Kidney capillary endothelial cell (primary cell): Measurements from ENCODE around the gene PURB.
"Not testable (repeated sequence)": the region's sequence is repeated elsewhere in the genome, so short reads cannot be mapped to it uniquely, and the experiment has no call there.

Experiments
- DNase-seq: peaks from one replicate; pipeline ENCODE4 v3.0.0-alpha.2; 2018; ENCODE audit warnings: low spot score

Gene PURB

DNA sequence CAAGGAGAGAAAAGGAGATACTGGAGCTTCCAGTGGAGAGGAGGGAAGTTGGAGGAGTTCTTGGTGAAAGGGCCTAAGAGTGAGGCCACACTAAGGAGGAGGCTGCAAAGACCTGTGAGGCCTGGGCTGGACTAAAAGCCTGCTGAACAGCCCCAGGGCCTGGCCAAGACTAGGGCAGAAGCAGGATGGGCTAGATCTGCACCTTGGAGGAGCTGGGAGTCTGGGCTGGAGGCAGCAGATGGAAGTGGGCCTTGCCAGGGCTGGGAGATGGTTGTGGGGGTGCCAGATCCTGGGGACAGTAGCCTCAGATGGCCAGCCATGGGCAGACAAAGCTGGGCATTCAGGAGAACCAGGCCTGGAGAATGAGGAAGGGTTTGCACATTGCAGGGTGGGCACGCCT is 6.5 kb upstream of the PURB start:
- no peak for DNase-seq

DNA sequence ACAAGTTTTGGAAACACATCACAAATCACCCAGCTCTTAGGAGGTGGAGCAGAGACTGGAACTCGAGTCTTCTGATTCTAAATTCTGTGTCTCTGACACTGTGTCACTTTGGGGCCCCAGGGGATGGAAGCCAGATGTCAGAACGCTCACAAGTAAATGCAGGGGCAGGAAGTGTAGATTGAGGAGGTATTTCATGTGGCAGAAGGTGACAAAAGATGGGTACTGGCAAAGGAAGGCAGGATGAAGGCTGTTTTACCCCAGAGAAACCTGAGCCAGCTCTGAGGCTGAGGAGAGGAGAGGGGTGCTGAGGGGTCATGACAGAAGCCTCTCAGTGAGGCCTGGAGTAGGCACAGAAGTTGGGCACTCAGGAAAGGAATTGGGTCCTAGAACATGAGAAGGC is 6.0 kb upstream of the PURB start:
- no peak for DNase-seq

DNA sequence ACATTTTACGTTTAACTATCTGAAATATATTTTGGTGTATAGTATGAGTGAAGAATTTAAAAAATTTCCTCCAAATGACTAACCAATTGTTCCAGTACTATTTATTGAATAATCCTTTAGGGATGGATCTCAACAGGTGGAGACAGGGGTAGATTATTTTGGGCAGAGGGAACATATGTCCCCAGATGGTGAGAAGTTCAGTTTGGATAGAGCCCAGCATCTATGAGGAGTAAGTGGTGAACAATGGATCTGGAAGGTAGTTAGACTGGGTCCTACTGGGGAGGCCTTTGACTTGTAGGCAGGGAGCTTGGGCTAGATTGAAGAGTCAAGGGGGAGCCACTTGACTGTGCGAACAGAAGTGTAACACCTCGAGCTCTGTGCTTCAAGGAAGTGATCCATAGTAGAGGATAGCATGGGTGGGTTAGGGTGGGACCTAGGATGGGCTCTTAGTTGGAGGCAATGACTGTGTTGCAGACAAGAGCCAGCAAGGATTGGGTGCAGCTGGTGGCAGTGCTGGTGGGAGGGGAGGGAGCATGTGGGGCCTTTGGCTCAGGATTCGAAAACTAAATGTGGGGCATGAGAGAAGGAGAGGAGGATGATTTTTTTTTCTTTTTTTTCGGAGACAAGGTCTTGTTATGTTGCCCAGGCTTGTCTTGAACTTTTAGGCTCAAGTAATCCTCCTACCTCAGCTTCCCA is 3.9 kb upstream of the PURB start:
- DNase-seq, result no peak

DNA sequence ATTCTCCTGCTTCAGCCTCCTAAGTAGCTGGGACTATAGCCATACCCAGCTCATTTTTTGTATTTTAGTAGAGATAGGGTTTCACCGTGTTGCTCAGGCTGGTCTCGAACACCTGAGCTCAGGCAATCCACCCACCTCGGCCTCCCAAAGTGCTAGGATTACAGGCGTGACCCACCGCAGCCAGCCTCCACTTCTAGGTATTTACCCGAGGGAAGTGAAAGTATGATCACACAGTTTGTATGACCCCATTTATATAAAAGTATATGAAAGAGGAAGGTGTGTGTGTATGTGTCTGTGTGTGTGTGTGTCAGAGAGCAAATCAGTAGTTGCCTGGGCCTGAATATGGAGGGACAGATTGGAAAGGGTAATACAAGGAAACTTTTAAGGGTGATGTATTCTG is 2.0 kb upstream of the PURB start:
- DNase-seq, result no peak

DNA sequence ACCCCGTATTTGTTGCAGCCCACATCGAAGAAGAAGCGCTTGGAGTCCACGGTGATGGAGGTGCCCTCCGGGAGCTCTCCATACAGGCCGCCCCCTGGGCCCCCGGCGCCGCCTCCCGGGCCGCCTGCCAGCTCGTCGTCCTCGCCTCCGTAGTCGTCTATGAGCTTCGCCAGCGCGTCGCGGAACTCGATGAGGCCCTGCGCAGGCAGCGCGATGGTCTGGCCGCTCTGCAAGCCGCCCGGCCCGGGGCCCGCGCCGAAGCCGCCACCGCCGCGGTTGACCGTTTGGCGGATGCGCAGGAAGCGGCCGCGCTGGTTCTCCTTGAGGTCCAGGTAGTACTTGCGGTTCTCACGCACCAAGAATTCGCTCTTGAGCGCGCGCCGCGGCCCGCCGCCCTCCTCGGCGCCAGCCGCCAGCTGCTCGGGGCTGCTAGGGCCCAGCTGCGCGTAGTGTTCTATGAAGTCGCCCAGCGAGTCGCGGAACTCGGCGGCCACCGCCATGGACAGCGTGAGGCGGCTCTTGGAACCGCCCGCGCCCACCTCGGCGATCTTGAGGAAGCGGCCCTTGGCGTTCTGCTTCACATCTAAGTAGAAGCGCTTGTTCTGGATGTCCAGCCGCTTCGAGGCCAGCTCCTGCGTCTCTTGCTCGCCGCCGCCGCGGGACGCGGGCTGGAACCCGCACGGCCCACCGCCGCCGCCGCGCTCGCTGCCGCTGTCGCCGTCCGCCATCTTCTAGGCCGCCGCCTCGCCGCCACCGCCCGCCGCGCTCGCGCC is 523 bp downstream of the PURB start:
- peak; percentile 36 for DNase-seq

DNA sequence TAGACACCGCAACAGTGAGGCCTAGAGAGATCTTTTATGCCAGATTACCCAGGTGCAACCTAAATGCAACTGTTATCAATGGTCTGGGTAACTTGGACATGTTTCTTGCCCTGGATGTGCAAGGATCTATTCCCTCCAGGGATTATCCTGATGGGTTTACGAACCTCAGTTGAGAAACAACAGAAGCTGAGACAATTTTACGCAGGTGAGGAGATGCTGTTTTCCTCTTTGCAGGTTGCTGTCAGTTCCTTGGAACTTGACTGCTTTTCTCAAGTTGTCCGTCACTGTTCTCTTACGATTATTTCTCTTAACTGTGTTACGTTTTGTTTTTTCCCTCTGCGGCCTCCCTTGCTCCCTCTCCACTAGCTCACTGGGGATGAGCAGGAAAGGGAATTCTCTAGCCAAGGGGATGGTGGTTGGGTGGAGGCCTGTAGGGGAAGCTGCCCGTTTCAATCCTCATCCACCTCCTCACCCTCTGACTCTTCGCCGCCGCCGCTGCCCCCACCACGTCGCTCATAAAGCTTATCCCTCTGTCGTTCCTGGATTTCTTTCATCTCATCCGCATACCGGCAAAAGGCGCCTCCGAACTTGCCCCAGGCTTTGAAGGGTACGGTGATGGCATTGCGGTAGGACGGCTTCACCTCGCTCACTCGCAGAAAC is 1.2 kb downstream of the PURB start:
- DNase-seq, result no peak

DNA sequence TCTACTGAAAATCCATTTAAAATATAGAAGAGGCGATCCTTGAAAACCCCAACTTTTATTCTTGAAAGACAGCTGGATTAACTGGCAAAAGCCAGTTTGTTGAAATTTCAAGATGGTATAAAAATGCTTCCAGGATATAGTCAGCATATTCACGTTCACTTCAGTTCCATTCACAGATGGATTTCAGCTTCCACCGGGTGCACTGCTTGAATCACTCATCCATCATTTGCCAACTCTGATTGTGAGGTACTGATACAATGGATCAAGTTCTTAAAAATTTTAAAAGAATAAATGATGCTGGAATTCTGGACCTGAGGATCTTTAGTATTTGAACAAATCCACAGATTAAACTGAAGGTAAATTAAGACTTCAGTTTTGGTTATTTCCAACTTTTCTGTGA is 2.4 kb downstream of the PURB start:
- DNase-seq, result no peak

DNA sequence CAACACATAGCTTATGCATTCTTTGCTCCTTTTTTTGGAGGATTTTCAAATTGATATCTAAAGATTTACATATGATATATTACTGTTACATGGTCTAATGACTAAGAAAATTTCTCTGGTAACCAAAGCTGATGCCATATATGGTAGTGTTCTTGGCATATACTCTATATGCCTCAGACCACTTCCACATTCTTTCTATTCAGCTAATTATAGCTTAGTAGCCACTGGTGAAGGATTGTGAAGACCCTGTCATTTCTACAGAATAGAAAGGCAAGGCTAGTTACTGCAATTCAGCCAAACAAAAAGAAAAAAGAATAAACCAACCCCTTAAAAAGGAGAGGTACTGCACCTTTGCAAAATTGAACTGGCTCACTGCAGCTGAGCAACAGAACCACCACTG is 3.7 kb downstream of the PURB start:
- peak; percentile 30 for DNase-seq

DNA sequence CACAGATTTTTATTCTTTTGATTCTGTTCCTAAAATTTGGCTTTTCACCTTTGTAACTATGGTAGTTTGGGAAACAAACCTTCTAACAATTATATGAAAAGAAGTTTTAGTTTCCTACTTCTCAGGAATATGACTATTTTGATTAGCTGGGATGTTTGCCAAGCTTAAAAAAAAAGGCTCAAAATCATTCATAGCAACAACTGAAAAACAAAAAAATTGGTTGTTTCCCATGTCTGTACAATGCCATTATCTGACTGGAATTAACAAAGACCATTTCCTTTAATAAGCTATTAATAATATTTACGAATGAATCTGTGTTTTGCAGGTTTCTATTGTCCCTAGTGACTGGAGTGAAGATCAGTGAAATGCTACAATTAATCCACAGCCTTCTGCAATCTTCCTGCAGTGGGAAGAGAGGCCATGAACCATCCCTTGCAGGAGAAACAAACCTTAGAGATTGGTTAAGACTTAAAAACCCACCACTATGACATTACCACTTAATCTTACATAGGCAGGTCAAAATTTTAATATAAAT is 4.2 kb downstream of the PURB start:
- no peak for DNase-seq

DNA sequence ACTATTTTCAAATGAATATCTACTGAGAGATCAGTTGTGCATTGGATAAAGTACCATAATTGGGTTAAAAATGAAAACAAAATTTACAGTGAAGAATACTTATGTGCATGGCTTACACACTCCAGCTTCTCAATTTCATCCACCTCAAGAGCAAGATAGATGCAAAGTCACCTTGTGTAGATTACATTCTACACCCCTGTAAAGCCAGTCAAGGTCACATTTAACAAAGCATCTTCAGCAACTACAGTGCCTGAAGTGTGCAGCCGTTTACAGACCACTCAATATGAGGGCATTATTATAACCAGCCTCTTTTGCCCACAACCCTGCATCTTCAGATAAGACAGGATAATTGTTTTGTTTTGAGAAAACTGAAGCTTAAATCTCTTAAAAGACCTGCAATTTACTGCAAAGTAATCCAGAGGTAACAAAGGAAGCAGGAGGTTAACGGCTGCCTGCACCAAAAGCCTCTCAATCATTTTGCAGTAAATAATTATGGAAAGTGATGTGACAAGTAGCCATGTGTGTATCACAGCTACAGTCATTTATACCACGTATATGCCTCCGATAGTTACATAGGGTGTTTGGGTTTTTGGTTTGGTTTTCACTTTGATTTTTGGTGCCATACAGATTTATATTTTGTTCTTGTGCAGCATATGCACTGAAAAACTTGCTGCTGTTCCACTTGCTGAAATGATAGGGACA is 4.9 kb downstream of the PURB start:
- DNase-seq, result no peak

DNA sequence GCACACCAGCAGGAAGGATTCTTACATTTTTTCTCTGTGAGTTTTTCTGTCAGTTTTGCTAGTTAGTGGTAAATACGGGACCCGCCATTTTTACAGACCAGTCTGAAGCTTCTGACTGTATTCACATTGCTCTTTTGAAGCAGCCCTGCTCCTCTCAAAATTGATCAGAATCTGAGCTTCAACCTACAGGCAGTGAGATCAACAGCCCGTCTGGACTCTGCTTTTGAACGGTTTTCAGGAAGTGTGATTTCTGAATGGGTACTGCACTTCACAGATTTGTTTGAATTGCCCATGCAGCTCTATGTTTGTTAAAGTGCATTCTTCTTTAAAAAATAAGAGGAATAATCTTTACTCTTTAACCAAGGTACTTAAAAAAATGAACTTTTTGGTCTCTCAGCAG is 8.9 kb downstream of the PURB start:
- no peak for DNase-seq

DNA sequence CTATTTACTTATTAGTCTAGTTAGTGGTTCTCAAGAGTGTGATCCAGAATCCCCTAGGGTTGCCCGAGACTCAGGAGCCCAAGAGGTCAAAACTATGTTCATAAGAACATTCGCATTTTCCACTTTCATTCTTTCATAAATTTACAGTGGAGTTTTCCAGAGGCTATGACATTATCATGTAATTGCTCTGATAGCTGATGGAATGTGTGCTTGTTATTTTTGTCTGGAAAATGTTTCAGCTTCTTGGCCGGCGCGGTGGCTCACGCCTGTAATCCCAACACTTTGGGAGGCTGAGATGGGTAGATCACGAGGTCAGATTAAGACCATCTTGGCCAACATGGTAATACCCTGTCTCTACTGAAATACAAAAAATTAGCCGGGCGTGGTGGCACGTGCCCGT is 10.1 kb downstream of the PURB start:
- DNase-seq, result no peak

DNA sequence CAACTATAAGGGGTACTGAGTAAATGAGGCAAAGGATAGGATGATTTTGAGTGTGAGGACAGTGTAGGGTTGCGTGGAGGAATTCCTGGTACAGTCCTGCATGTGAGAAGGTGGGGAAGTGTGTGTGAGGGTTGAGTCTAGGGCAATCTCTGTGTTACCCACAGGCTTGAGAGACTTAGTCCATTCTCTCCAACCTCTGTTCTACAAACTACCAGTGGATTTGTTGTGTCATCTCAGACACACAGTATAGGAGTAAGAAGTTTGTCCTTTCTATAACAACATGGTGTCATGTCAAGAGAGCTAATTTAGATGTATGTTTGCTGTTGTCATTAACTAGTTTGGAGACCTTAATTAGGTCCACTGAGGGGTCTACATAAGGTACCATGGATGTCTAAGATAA is 12.5 kb downstream of the PURB start:
- no peak for DNase-seq

DNA sequence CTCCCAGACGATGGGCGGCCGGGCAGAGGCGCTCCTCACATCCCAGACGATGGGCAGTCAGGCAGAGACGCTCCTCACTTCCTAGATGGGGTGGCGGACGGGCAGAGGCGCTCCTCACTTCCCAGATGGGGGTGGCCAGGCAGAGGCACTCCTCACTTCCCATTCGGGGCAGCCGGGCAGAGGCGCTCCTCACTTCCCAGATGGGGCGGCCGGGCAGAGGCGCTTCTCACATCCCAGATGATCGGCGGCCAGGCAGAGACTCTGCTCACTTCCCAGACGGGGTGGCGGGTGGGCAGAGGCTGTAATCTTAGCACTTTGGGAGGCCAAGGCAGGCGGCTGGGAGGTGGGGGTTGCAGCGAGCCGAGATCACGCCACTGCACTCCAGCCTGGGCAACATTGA is 13.4 kb downstream of the PURB start:
- not testable (repeated sequence) for DNase-seq

DNA sequence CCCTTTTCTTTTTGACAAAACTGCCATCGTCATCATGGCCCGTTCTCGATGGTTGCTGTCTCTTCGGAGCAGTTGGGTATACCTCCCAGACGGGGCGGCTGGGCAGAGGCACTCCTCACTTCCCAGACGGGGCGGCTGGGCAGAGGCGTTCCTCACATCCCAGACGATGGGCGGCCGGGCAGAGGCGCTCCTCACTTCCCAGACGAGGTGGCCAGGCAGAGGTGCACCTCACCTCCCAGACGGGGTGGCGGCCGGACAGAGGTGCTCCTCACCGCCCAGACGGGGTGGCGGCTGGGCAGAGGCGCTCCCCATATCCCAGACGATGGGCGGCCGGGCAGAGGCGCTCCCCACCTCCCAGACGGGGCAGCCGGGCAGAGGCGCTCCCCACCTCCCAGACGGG is 14.6 kb downstream of the PURB start:
- not testable (repeated sequence) for DNase-seq

DNA sequence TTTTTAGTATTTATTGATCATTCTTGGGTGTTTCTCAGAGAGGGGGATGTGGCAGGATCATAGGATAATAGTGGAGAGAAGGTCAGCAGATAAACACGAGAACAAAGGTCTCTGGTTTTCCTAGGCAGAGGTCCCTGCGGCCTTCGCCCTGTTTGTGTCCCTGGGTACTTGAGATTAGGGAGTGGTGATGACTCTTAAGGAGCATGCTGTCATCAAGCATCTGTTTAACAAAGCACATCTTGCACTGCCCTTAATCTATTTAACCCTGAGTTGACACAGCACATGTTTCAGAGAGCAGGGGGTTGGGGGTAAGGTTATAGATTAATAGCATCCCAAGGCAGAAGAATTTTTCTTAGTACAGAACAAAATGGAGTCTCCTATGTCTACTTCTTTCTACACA is 15.0 kb downstream of the PURB start:
- not testable (repeated sequence) for DNase-seq

DNA sequence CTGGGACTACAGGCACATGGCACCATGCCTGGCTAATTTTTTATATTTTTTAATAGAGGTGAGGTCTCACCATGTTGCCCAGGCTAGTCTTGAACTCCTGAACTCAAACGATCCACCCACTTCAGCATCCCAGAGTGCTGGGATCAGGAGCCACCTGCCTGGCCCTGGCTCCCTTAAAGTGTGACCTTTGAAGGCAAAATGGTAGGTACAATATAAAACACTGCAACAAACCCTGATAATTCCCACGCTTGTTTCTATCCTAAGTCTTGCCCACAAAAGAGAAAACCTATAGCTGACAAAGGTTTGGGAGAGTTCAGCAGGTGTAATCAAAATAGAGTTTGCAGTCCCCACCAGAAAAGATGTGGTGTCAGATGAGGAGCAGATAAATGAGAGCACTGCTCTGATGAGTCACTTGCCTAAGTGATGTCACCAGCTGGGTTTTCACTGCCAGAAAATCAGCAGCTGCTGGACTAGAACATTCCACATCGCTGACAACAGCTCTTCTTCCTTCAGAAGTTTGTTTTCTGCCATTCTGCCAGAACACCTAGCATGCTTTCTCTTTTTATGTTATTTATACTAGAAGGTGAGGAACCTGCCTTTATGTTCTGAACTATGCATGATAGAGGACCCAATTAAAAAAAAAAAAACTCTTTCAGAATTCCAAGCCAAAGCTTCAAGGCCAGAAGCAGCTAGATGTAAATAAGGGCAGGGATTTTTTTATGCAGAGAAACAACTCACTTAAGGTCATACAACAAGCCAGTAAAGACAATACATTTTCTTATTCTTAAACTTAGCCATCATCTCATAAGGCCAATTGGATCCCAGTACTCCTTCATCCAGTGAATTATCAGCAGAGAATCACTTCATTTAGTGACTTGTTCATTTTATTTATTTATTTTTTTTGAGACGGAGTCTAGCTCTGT is 18.0 kb downstream of the PURB start:
- peak; percentile 55 for DNase-seq

DNA sequence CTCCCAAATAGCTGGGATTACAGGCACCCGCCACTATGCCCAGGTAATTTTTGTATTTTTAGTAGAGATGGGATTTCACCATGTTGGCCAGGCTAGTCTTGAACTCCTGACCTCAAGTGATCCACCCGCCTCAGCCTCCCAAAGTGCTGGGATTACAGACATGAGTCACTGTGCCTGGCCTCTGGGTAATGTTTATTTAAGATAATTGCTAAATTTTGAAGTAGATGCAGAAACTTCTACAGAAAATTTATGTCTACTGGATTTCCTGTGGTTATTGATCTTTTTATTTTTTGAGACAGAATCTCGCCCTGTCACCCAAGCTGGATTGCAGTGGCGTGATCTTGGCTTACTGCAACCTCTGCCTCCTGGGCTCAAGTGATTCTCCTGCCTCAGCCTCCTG is 23.4 kb downstream of the PURB start:
- DNase-seq, result not testable (repeated sequence)

DNA sequence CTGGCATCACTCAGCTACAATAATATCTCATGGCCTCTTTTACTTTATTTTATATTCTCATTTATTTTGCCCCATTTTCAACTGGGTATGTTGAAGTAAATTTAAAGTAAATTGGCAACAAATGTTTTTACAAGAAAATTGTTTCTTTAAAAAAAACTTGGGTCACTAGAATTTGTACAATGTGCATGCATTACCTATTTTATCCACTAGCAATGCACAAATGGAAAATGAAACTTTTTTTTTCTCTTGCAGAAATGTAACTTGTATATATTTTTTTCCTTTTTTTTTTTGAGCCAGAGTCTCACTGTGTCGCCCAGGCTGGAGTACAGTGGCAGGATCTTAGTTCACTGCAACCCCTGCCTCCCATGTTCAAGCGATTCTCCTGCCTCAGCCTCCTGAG is 27.2 kb downstream of the PURB start:
- DNase-seq, result no peak

DNA sequence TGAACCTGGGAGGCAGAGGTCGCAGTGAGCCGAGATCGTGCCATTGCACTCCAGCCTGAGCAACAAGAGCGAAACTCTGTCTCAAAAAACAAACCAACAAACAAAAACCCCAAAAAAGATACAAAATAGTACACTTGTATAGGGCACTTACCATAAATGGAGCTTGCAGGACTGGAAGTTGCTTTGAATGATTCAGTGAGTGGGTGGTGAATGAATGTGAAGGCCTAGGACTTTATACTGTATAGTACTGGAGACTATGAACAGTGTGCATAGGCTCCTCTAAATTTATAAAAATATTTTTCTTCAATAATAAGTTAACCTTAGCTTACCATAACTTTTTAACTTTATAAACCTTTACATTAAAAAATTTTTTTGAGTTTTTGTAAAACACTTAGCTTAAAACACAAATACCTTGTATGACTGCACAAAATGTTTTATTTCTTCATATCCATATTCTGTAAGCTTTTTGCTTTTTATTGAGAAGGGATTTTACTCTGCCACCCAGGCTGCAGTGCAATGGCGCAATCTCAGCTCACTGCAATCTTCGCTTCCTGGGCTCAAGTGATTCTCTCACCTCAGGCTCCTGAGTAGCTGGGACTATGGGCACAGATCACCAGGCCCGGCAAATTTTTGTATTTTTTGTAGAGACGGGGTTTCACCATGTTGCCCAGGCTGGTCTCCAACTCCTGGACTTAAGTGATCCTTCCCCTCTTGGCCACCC is 30.5 kb downstream of the PURB start:
- no peak for DNase-seq

DNA sequence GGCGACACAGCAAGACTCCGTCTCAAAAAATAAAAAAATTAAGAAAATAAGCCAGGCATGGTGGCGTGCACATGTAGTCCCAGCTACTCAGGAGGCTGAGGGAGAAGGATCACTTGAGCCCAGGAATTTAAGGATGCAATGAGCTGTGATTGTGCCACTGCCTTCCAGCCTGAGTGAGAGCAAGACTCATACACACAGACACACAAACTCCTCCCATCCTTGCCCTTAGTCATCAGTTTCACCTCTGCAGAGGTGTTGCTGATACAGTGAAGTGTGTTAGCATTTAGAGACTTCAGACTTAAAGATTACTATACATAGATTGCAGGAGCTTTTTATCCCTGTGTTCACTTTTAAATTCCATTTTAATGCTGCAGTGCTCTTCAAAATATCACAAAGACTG is 31.9 kb downstream of the PURB start:
- DNase-seq, result no peak
